Fibroblast of villous mesenchyme (primary cell): ENCODE data around the gene RASGRF1. TPM values are rescaled to one million over a fixed set of nuclear protein-coding genes. Genes with fewer than 3 reads are reported as not detected.
"Not testable (repeated sequence)": the region's sequence is repeated elsewhere in the genome, so short reads cannot be mapped to it uniquely, and the experiment has no call there.

Experiments
- DNase-seq: peaks from one replicate; pipeline ENCODE4 v3.0.0-alpha.2; 2010; ENCODE audit warnings: low read depth
- H3K4me3 ChIP-seq: 2 replicates; pipeline ENCODE4 v1.5.1; 2011; ENCODE audit warnings: low read depth, mild to moderate bottlenecking, low read length
- total RNA-seq: library from RNA; depleted of rRNA; stranded (reverse); fragments of >200 nt; gene quantifications from 2 replicates; pipeline ENCODE4 v1.2.3, GENCODE V29; 2012
- TF ChIP-seq, protein P1 (sequence below): IDR thresholded peaks from 2 replicates; pipeline ENCODE4 v1.5.1; 2012; ENCODE audit warnings: low read depth, mild to moderate bottlenecking, low read length; ENCODE audit not compliant: insufficient read depth

Gene RASGRF1
- total RNA-seq, 1 donor: 0.43 TPM

- no peak for DNase-seq
- TF ChIP-seq, protein P1, sequence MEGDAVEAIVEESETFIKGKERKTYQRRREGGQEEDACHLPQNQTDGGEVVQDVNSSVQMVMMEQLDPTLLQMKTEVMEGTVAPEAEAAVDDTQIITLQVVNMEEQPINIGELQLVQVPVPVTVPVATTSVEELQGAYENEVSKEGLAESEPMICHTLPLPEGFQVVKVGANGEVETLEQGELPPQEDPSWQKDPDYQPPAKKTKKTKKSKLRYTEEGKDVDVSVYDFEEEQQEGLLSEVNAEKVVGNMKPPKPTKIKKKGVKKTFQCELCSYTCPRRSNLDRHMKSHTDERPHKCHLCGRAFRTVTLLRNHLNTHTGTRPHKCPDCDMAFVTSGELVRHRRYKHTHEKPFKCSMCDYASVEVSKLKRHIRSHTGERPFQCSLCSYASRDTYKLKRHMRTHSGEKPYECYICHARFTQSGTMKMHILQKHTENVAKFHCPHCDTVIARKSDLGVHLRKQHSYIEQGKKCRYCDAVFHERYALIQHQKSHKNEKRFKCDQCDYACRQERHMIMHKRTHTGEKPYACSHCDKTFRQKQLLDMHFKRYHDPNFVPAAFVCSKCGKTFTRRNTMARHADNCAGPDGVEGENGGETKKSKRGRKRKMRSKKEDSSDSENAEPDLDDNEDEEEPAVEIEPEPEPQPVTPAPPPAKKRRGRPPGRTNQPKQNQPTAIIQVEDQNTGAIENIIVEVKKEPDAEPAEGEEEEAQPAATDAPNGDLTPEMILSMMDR: no peak
- H3K4me3 ChIP-seq: no peak overlapping the region
These were observed 62.8 kb downstream of the RASGRF1 start for GRCh38 chr15:79027532-79028410.

DNA sequence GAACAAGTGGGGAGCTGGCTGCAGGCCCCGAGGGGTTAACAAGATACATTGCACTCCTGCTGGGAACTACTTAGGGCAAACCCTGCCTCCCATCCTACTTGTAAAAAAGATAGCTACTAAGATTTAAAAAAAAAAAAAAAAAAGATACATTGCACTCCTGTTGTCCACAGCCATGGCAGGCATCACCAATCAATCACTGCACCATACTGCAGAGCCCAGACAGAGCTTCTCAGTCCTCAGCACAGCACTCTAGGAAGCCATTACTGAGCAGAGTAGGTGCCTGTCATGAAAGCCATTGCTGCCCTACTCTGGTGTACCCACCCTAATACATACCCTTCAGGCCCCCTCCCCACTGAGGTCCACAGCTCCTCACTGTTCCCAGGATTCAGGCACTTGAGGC, 64.8 kb downstream of the RASGRF1 start:
- TF ChIP-seq, protein P1: no peak
- H3K4me3 ChIP-seq: no peak overlapping the region
- no peak for DNase-seq

DNA sequence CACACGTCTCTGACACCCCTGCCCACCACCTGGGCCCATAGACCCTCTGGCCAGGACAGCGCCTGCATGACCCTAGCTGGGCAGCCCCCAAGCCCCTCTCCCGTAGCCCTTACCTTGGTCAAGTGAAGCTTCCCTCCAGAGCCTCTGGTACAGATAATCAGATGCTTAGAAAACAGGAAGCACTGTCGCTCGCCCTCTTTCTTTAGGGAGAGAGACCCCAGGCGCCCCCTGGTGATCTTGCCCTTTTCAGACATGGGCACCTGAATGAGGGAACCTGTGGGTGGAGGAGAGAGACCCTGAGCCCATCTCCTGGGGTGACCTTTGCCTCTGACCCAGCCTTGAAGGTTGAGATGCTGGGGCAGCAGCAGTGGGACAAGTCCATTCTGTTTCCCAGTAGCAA, 65.4 kb downstream of the RASGRF1 start:
- no peak overlapping the region for H3K4me3 ChIP-seq
- DNase-seq: no peak
- TF ChIP-seq, protein P1: no peak

DNA sequence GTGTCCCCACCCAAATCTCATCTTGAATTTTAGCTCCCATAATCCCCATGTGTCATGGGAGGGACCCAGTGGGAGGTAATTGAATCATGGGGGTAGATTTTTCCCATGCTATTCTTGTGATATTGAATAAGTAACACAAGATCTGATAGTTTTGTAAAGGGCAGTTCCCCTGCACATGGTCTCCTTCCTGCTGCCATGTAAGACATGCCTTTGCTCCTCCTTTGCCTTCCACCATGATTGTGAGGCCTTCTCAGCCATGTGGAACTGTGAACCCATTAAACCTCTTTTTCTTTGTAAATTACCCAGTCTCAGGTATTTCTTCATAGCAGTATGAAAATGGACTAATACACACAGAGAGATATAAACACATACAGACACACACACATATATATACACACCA, 66.1 kb downstream of the RASGRF1 start:
- DNase-seq: not testable (repeated sequence)

GRCh38 chr15:79023918-79024317, 66.7 kb downstream of the RASGRF1 start:
- no peak overlapping the region for H3K4me3 ChIP-seq
- no peak for DNase-seq
- TF ChIP-seq, protein P1: no peak

More for the DNA sequence above, 66.1 kb downstream of the RASGRF1 start:
- H3K4me3 ChIP-seq: not testable (repeated sequence)

DNA sequence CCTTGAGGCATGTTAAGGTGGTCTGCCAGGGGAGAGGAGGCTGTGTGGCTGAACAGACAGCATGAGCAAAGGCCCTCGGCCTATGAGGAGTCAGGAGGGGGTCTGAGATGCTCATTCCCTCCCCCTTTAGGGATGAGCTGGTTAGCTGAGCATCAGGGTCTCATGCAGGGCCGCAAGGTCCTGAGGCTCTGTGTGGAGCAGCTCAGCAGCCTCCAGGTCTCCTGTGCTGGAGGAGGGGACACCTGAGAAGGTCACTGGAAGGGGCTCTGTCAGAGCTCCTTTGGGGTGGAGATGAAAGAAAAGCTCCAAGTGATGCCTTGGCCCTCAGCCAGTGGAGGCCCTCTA, 67.1 kb downstream of the RASGRF1 start:
- TF ChIP-seq, protein P1: no peak
- no peak overlapping the region for H3K4me3 ChIP-seq
- DNase-seq: no peak

- H3K4me3 ChIP-seq: no peak overlapping the region
- no peak for DNase-seq
- TF ChIP-seq, protein P1: no peak
These were observed 71.6 kb downstream of the RASGRF1 start for GRCh38 chr15:79018960-79019359.
